D721Med (cell line): Measurements from ENCODE around the gene JAKMIP2.

Source experiments
- DNase-seq: peaks from one replicate; pipeline ENCODE4 v3.0.0; 2011; ENCODE audit warnings: low spot score; ENCODE audit not compliant: insufficient read length
- FAIRE-seq: peaks from 2 replicates; lab custom pipeline; 2011; peaks lifted over from hg19 to GRCh38; lab: Jason Lieb, UNC
- CTCF ChIP-seq: IDR thresholded peaks from 2 replicates; pipeline ENCODE4 v1.5.1; 2012; ENCODE audit warnings: mild to moderate bottlenecking, control low read depth; ENCODE audit not compliant: insufficient read depth; ENCODE audit errors: missing control alignments

Gene JAKMIP2

GRCh38 chr5:147688656-147689356 lies 93.7 kb downstream of the JAKMIP2 start:
- no peak for DNase-seq
- no peak for TF ChIP-seq CTCF
- peak; percentile 41 for FAIRE-seq

- FAIRE-seq (no peak), DNase-seq (no peak)
- no peak for TF ChIP-seq CTCF
These were observed 95.4 kb downstream of the JAKMIP2 start for GRCh38 chr5:147687118-147687517.

GRCh38 chr5:147686421-147686820 lies 96.1 kb downstream of the JAKMIP2 start:
- no peak for TF ChIP-seq CTCF
- FAIRE-seq (no peak), DNase-seq (no peak)

GRCh38 chr5:147685993-147686392 lies 96.5 kb downstream of the JAKMIP2 start:
- no peak for DNase-seq
- no peak for FAIRE-seq
- TF ChIP-seq CTCF: no peak

- TF ChIP-seq CTCF: peak; percentile 48
- FAIRE-seq: no peak
These were observed 107.4 kb downstream of the JAKMIP2 start for GRCh38 chr5:147675168-147675567.

GRCh38 chr5:147674411-147674810 lies 108.1 kb downstream of the JAKMIP2 start:
- FAIRE-seq (peak; percentile 66), DNase-seq (no peak)
- no peak for TF ChIP-seq CTCF

More at GRCh38 chr5:147675168-147675567, 107.4 kb downstream of the JAKMIP2 start:
- no peak for DNase-seq

GRCh38 chr5:147673791-147674190 lies 108.7 kb downstream of the JAKMIP2 start:
- TF ChIP-seq CTCF: no peak
- no peak for FAIRE-seq
- no peak for DNase-seq
